GM15510 (cell line): Measurements from ENCODE around the gene PIGZ.
A peak's percentile ranks its signal among the peaks of the same experiment; 100 is the strongest.

Source experiments
- POLR2A ChIP-seq: IDR thresholded peaks from 3 replicates; pipeline ENCODE4 v1.6.1; 2011; ENCODE audit warnings: borderline replicate concordance; ENCODE audit not compliant: insufficient read length; ENCODE audit errors: extremely low read depth

Gene PIGZ

GRCh38 chr3:196962108-196962929 lies 6.3 kb downstream of the PIGZ start:
- no peak for TF ChIP-seq POLR2A

DNA sequence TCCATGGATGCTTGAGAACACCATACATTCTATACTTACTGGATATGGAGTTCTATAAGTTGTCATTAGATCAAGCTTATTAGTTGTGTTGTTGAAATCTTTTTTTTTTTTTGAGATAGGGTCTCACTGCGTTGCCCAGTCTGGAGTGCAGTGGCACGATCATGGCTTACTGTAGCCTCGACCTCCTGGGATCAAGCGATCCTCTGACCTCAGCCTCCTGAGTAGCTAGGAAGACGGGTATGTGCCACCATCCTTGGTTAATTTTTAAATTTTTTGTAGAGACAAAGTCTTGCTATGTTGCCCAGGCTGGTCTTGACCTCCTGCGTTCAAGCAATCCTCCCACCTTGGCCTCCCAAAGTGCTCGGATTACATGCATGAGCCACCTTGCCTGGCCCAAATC lies 13.8 kb downstream of the PIGZ start:
- no peak for TF ChIP-seq POLR2A

- no peak for TF ChIP-seq POLR2A
These were observed 17.3 kb downstream of the PIGZ start for GRCh38 chr3:196951371-196951770.

DNA sequence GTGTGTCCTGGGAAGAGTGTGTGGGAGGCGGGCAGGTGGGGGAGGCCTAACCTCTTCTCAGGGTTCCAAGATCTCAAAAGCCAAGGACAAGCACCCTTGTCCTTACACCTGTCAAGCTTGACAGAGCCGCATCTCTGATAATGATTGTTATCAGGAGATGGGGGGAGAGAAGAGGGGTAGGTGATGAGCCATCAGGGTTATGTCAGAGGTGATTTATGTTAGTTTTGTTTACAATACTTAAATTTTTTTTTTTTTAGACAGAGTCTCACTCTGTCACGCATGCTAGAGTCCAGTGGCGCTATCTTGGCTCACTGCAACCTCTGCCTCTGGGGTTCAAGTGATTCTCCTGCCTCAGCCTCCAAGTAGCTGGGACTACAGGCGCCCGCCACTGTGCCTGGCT lies 18.9 kb downstream of the PIGZ start:
- no peak for TF ChIP-seq POLR2A

DNA sequence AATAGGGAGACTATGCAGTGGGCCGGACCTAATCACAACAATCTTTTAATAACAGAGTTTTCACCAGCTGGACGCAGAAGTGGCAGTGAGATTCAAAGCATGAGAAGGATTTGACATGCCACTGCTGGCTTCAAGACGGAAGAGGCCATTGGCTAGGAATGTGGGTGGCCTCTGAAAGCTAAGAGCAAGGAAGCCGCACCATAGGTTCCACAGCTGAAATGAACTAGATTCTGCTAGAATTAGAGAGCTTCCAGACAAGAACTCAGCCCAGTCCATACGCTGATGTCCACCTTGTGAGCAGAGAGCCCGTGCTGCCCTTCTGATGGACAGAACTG lies 19.4 kb downstream of the PIGZ start:
- no peak for TF ChIP-seq POLR2A

DNA sequence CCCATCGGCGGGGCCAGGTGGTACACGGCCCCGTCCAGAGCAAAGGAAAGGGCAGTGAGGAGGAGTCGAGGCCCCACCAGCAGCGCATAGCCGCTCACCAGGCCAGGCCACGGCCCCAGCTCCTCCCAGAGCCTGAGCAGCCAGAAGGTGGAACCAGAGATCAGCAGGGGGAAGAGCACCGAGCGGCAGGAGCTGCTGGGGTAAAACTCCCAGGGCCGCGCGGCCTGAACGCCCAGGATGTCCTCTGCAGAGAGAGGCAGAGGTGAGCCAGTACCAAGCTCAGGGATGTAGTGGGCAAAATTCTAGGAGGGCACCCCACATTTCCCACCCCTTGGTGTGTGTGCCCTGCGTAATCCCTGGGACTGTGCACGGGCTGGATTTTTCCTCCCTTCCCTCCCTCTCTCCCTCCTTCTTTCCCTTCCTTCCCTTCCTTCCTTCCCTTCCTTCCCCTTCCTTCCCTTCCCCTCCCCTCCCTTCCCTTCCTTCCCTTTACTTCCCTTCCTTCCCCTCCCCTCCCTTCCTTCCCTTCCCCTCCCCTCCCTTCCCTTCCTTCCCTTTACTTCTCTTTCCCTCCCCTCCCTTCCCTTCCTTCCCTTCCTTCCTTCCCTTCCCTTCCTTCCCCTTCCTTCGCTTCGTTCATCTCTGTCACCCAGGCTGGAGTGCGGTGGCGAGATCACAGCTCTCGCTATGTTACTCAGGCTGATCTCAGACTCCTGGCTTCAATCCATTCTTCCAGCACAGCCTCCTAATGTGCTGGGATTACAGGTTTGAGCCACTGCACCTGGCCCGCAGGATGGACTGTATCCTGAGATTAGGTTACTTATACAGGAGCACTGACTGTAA lies 20.0 kb downstream of the PIGZ start:
- no peak for TF ChIP-seq POLR2A

DNA sequence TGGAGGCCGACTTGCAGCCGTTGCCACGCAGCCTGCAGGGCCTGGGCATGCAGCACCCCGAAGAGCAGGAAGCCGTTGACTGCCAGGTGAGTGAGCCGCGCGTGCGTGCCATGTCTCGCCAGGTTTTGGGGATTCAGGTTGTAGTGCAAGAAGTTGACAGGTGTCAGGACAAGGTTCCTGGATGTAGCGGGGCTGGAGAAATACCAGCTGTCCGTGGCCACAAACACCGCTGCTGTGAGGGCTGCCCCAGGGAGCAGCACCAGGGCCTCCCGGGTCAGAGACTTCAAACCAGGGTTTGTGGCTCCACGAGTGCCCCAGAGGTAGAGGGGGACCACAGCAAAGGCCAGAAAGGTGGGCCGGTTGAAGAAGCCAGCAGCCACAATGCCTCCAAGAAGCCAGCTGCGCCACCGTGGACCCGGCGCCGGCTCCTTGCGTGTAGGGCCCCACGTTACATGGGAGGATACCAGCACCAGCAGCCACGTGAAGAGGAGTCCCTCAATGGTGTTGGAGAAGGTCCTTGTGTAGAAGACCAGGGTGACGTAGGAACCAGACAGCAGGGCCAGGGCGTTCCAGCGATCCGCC lies 20.7 kb downstream of the PIGZ start:
- no peak for TF ChIP-seq POLR2A

DNA sequence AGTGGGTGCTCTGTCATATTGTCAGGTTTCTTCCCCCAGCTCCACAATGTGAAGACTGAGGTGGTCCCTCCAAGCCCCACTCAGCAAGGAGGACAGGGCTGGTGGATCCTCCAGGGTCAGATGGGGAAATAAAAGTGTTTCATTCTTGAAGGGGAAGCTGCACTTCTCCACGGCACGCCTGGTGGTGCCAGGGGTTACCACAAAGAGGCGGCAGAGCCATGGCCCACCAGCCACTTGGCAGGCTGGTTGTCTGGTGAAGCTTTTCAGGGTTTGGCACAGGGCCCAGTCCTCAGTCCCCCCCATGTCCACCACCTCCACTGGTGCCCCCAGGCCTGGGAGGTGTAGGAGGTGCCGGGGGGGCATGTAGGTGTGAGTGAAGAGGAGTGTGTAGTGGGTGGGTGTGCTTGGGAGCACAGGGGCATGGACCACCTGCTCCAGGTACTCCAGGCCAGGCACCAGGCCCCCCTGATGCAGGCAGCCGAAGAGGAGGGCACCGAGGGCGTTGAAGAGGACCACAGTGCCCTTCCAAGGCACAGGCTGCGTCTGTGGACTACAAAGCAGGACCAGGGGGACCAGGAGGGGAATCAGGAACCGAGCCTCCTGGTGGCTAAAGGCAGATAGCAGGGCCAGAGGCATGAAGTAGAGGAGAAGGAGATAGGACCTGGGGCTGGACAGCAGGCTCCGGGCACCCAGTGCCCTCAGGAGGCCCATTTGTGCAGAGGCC lies 21.3 kb downstream of the PIGZ start:
- TF ChIP-seq POLR2A, result no peak

DNA sequence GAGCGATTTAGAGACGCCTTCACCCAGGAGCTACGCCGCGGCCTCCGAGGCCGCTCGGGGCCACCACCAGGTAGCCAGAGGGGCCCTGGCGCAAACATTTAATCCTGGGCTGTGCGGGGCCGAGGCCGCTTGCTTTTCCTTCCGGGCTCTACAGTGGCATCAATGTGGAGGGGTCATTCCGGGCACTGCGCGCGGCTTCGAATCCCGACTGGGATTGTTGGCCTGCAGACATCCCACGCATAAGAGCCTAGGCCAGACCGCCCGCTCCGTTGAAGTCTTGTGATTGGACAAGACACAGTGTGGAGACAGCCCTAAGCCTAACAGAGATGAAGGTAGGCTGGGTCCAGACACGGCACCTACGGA lies 25.7 kb downstream of the PIGZ start:
- TF ChIP-seq POLR2A, result no peak

DNA sequence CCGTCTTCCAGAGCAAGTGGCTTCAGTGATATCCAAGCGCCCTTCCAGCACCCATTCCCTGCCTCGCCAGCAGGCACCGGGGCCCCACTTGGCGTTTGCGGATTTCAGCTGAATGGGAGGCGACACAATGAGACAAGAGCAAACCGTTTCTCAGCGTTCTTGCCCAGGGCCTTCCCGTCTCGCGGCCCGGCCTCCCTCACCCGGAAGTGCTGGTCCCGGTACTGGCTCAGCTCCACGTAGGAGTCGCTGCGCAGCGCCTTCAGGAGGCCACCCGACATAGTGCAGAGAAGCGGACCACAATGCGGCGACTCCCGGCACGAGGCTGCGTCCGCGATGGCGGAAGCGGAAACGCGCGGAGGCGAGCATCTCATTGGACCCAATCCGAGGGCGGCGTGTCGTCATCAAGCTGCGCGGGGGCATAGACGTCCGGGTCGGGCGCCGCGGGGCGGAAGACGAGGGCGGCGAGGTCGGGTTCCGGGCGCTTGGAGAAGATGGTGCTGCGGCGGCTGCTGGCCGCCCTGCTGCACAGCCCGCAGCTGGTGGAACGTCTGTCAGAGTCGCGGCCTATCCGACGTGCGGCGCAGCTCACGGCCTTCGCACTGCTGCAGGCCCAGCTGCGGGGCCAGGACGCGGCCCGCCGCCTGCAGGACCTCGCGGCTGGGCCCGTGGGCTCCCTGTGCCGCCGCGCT lies 26.3 kb downstream of the PIGZ start, which contains the start of gene NCBP2:
TSS of gene NCBP2 (minus strand) at position 303 of the 689 bp plus-strand sequence. CDS start at position 278, 25 bp downstream.
- peak; percentile 94 for TF ChIP-seq POLR2A

GRCh38 chr3:196941729-196942225 lies 26.9 kb downstream of the PIGZ start:
- no peak for TF ChIP-seq POLR2A

GRCh38 chr3:196938576-196938975 lies 30.1 kb downstream of the PIGZ start:
- TF ChIP-seq POLR2A, result no peak

GRCh38 chr3:196938124-196938523 lies 30.5 kb downstream of the PIGZ start:
- TF ChIP-seq POLR2A, result no peak

DNA sequence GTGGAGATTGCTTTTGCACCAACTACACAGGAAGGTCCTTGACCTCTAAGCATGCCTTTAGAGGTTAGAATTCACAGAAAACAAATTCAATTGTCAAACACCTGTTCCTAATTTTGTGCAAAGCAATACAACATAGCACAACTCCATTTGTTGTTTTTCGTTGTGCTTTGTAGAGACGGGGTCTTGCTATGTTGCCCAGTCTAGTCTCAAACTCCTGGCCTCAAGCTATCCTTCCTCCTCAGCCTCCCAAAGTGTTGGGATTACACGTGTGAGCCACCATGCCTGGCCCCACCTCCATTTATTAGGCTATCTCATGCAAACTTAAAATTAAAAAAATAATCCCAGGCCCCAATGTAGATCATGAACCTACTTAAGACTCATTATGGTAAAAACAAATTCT lies 32.3 kb downstream of the PIGZ start:
- no peak for TF ChIP-seq POLR2A
